Germinal center (tissue), 1 donor: ENCODE measurements around the gene TBC1D1.
A peak's percentile ranks its signal among the peaks of the same experiment; 100 is the strongest.
"Not testable (repeated sequence)": the region's sequence is repeated elsewhere in the genome, so short reads cannot be mapped to it uniquely, and the experiment has no call there.

Experiments
- DNase-seq: peaks from one replicate; pipeline ENCODE4 v3.0.0; 2012; ENCODE audit warnings: mixed read lengths, low spot score

TBC1D1 gene

DNA sequence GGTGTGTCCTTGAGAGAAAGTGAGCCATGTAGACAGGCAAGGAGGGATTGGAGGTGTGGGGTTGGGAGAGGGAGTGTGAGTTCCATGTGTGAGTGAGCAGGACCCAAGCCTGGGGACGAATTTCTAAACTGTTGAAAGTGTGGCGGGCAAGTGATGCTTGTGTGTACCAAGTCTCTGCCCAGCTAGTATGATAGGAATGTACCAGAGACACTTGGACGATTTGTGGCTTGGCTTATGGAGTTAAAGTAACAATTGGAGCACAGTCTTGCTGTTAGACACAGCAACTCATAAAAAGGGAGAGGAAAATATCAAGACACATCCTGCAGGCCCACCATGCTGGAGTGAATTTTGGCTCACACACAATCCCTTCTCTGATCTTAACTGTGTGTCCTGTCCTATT is 77.9 kb downstream of the TBC1D1 start:
- DNase-seq, result no peak

DNA sequence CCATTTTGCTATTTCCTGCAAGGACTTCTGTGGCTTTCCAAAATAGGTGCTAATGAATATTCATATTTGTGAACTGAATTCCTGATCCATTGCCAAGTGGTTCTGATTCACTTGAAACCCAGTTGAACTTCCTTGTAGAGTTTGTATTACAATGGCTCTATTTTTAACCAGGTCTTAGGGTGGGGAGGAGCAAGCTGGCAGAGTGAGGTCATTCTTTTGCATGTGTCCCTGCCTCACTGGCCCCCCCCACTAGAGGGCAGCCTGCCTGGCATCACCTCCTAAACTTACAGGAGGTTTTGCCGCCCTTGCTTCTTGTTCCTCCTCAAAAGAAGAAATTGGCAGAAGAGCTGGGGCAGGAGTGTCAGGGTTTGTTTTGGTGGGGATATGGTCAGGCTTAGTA is 79.8 kb downstream of the TBC1D1 start:
- peak; percentile 78 for DNase-seq

DNA sequence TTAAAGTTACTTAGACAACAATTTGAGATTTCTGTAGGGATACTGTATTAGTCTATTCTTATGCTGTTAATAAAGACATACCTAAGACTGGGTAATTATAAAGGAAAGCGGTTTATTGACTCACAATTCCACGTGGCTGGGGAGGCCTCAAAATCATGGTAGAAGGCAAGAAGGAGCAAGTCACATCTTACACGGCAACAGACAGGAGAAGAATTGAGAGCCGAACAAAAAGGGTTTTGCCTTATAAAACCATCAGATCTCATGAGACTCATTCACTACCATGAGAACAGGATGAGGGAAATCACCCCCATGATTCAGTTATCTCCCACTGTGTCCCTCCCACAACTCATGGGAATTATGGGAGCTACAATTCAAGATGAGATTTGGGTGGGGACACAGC is 80.3 kb downstream of the TBC1D1 start:
- DNase-seq, result no peak

DNA sequence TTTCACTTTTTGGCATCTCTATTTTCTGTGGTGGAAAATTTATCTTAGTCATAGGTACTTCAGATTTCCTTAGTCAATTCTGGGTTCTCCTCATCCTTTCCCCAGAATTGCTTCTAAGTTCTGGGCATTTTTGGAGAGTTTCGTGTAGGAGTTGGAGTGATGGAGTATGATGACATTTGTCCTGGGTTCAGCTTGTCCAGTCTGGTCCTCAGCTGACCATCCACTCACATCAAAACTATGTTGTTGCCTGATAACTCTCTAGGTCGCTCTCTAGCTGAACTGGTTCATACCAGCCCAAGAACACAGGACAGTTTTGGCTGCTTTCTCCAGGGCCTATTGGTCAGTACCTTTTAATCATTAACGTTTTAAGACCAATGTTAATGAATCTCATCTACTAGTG is 82.6 kb downstream of the TBC1D1 start:
- no peak for DNase-seq

DNA sequence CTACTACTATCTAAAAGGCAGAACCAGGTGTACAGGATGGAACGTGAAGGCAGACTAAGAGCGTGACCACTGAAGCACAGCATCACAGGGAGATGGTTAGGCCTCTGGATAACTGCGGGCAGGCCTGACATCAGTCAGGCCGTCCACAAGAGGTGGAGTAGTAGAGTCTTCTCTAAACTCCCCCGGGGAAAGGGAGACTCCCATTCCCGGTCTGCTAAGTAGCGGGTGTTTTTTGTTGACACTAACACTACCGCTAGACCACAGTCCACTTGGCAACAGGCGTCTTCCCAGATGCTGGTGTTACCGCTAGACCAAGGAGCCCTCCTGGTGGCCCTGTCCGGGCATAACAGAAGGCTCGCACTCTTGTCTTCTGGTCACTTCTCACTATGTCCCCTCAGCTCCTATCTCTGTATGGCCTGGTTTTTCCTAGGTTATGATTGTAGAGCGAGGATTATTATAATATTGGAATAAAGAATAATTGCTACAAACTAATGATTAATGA is 84.5 kb downstream of the TBC1D1 start:
- not testable (repeated sequence) for DNase-seq

DNA sequence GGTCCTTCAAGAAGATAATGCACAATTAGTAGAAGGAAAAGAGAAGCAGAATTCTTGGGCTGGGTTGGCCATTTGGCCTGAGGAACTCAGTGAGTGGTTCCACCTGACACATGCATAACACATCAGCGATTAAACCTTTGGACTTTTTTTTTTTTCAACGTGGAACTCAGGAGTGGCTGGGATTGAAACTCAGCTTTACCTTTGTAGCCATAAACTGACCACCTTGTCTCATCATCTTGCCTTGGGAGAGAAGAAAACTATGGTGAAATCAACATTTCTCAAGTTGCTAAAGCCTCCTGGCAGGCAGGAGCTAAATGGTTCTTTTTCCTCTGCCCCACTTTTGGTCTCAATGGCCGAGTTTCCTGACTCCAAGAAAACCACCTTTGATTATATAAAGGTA is 85.6 kb downstream of the TBC1D1 start:
- DNase-seq, result peak; percentile 11

DNA sequence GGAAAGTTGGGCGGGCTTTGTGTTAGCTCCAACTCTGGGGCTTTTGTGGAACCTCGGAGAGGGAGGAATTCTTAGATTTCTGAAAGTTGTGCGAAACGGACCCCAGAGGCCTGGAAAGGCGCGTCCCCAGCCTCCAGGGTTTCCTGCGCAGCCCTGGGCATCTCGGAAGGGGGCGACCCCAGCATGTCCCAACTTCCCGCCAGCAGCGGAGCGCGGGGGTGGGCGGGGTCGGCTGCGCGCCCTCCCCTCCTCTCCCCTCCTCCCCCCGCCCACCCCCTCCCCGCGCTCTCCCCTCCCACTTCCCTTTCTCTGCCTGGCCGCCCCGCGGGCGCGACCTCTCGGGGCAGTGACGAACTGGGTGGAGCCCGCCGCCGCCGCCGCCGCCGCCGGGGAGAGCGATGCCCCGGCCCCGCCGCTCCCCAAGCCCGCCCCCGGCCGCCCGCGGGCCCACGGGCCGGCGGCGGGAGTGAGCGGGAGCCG is 86.1 kb downstream of the TBC1D1 start:
- peak; percentile 89 for DNase-seq

DNA sequence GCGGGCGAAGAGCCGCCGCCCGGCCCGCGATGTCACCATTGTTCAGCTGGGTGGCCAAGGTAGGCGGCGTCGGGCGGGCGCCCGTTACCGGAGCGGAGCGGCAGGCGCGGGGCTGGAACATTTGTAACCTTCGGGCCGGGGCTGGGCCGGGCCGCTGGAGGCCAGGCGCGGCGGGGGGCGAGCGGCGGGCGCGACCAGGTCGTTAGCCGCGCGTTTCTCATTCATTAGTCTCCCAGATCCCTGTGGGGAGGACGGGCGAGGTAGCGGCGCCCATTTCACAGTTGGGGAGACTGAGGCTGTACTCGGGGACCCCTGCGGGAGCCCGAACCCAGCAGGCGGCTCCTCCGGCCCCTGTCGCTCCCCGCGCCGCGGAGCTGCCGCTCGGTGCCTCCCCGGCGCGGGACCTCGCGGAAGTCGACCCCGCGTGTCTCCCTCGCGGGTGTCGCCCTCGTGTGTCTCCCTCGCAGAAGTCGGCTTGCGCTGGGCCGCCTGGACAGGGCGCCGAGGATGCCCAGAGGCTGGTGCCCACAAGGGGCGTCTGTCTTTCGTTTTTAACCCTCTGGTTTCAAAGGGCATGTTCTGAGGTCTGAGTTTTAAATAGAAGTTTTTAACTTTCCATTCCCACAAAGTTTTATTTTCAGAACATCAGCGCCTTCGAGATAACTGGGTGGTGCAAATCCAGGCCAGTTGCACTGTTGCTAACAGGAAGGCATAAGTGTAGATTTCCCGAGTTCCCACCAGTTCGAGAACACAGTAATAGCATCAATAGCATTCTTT is 86.8 kb downstream of the TBC1D1 start:
- peak; percentile 67 for DNase-seq

DNA sequence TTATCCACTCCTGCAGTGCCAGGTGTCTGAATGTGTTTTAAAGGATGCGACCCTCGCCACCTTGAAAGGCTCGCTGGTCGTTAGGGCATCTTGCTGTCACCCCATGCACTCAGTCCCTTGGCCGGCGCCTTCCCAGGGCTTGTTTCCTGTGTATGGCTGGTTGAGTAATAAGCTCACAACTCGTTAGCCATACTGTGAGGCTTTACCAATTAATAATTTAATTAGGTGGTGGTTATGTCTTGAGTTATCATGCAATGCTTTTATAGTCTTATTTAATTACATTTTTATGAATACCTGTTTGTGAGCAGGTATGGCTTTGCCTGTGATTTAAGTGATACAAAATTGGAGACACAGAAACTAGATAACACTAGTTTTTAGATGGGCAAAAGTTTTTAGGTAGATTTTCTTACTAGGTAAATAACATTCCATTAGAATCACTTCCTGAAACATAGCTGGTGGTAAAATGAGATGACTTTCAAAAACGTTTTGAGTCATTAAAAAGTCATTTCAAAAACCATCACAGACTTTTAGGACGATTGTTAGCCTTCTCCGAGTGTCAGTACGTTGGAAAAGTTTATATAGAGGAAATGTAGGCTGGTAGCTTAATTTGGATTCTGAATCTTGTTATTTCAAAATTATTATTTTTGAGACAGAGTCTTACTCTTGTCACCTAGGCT is 87.5 kb downstream of the TBC1D1 start:
- DNase-seq, result peak; percentile 18

DNA sequence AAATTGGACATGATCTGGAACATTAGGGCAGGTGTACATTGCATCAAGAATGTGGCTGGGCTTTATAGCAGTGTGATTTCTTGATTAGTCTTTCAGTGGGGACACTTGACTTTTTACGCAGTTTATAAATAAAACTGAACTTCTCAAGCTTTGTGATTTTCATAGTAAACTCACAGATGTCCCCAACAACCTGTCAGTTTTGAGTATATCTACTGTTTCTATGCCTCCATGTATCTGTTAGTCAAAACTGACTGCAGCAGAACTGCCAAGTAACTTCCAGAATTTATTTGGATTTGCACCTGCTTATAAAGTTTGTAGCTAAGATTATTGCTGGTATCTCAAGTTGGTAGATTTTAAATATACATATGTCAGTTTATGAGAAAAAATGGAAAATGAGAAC is 89.4 kb downstream of the TBC1D1 start:
- no peak for DNase-seq

DNA sequence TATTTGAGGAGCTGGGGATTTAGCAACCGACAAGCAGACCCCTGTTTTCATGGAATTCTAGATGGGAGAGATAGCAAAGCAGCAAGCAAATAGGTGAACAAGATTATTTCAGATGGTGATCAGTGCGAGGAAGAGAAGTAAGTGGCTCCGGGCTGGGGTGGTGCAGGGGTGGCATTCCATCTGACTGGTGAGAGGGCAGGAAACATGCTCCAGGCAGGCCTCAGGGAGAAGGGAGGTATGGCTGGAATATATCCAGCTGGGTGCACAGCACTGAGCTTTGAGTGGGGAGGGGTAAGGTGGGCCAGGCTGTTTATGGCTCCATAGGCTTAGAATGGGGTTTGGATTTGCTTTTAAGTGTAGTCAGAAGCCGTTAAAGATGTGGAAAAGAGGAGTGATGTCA is 90.5 kb downstream of the TBC1D1 start:
- DNase-seq, result no peak

DNA sequence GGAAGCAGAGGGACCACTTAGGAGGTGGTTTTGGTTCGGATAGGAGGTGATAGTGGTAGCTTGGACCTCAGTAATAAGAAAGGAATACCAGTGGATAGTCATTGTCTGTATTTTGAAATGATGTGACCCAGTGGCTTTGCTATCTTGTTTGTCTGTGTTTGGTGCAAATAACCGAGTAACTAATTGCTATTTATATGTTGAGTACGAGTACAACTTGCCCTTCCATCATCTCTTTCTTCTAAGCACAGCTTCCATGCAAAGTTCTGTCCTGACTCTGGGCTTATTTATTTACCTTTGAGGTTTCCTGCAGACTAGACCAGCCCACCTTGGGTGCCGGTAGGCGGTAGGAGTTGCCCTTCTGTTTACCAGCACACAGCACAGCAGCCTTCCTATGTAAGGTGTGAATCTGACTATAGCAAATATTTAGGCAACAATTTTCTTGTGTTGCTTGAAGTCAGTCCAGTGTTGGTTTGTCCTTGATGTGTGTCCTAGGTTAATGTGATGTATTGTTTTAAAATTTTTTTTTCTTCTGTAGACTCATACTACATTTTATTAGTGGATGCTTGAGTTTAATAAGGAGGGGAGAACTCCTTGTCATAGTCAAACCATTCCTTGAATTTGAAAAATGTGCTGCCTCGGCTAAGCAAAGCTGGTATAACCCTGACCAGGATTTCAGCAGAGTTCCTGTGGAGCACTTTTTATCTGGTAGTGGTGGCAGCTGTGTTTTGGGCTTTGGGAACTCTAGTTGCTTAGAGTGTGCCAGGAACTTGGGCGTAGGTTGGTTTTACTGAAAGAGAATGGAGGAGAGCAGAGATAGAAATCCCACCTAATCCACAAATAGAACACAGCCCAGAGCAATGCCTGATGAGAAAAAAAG is 91.2 kb downstream of the TBC1D1 start:
- DNase-seq, result no peak

DNA sequence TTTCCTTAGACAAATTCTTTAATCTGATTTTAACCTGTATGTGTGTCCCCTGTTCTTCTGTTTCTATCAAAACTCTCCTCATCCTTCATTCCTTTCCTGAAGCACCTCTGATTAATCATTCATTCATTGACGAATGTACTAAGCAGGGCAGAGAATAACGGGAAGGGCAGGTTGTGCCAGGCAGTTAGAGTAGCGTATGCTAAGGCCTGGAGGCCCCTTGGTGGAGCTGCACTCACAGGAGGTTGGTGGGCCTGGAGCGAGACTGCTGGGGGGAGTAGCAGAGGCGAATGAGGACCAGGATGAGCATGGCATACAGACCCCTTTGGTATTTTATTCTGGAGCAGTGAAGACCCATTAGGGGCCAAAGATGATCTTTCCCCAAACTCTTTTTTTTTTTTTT is 91.9 kb downstream of the TBC1D1 start:
- no peak for DNase-seq

DNA sequence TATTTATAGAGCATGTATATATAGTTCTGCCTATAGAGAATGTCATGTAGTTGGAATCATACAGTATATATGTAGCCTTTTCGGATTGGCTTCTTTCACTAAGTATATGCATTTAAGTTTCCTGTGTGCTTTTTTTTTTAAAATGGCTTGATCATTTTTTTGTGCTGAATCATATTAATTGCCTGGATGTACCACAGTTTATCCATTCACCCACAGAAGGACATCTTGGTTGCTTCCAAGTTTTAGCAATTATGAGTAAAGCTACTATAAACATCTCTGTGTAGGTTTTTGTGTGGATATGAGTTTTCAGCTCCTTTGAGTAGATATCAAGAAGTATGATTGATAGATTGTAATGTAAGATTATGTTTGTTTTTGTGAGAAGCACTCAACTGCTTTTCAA is 93.1 kb downstream of the TBC1D1 start:
- no peak for DNase-seq

DNA sequence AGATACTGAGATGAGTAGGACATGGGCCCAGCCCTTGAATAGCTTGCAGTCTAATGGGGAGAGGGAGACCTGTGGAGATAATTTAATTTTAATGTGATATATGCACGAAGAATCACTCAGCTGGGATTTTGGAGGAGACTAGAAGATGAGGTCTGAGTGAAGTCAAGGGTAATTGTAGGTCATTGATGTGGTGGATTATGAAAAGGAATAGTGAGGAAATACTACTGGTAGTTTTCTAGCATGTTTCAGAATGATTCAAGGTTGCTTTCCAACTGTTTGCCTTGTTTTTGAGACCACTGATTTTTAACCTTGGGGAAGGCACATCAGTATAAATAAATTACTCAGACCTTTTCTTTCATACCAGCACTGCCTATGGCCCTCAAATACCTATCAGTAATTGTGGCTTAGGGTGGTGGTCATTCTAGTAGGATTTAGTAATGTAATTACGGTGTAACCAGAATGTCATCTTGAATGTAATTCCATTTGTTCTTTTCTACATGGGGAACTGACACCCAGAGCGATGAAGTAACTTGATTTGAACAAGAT is 94.9 kb downstream of the TBC1D1 start:
- DNase-seq, result no peak

DNA sequence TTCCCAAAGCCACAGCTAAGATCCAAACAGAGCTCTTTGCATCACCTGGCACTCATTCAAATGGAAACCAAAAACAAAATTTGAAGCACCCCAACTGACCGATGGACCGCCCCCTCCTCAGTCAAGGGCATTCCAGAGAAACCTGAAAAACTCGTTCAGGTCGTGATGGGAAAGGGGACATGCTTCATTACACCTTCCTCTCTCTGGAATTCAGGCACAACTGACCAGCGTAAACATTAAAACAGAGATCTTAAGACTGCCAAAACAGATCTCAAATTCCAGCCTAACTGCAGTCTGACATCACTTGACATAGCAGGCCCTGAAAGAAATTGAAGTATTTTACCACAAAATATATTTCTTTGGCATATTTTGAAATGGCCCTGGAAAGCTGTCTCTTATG is 97.8 kb downstream of the TBC1D1 start:
- no peak for DNase-seq

DNA sequence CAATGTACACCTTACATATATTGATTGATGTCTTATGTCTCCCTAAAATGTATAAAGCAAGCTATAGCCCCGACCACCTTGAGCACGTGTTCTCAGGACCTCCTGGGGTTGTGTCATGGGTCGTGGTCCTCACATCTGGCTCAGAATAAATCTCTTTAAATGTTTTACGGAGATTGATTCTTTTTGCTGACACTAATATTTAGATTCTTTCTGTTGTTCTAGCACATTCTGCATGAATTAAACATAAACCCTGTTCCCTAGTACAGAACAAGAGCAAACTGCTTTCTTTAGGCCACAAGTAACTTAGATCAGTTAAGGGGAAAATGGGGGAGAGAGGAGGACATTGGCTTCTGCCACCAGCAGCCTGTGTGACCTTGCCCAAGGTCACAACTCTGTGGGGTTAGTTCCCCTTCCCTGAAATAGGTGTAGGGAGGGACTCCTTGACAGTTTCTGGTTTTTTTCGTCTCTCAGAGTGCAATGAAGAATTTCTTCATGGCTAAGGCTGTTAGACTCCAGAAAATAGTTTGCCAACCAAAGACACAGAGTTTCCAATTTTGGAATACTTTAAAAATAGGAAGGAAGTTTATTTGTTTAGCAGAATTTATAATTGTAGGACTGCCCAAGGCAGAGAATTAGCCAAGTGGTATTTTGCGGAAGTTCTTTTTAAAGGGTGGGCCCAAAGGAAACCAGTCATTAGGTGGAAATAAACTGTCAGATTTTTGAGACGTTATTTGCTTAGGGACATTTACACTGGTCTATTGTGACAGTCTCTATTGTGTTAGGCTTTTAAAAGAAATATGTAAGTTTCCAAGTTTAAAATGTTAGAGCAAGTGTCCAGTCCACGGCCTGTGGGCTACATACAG is 98.7 kb downstream of the TBC1D1 start:
- DNase-seq, result peak; percentile 12

DNA sequence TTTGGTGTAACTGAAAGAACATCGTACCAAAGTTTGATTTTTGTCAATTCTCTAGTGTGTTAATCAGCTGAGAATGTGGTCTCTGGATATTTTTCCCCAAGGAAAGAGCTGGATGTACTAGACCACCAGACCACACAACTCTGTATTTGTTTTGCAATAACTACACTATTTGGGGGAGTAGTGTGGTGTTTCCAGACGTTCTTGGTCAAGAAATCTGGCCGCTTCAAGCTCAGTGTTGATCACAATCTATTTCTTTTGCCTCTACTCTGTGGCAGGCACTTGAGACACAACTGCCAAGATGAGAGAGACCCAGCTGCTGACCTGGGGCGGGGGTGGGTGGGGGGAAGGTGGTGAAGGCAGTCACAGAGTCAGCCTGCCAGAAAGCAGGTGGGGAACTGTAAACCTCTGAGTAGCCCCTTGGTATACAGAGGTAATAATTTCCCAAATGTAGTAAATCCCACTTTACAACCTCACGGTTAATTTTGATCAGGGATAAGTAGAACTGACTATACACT is 99.9 kb downstream of the TBC1D1 start:
- no peak for DNase-seq

DNA sequence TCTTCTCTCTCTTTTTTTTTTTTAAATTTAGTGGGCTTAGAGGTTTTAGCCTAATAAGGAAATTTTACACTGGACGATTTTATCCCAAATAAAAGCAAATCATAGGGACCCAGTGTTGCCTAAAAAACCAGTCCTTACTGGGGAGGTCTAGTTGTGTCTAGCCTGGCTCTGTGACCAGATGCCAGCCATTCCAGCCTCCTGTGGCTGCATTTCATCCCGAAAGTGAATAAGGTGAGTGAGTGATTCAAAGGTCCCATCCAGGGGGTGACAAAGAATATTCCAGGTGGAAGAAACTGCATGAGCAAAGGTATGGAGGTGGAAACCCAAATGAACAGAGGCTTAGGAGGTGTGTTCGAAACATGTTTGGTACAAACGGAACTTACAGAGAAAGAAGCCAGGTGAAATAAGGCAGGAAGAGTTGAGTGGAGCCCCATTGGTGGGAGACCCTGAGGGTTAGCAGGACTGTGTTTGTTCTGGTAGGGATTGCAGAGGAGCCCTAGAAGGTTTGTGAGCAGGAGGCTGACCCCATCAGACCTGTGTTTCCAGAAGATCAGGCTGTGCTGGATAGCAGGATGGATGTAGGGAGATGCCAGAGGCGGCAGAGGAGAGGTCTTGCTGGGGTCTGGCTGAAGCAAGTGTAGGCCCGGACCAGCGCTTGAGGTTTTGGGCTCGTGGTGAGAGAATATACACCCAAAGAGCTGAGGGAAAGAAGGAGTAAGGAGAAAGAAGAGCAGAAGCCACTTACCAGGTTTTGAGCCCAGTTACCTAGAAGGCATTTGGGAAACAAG is 100.9 kb downstream of the TBC1D1 start:
- DNase-seq, result no peak

DNA sequence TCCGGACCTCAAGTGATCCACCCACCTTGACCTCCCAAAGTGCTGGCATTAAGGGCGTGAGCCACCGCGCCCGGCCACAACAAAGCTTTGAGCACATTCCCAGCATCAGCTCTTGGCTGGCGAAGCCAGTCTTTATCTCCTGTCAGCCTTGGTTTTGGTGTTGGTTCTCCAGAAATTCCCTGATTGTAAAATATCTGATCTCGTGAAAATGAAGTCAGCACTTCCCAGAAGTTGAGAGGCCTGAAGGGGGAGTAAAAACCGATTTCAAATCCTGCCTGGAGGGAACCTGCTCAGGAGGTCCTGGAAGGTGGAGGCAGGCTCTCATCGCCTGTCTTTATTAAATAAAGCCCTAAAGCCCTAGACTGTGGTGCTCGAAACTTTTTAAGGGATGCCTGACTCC is 102.9 kb downstream of the TBC1D1 start:
- DNase-seq, result no peak
